Measurements from ENCODE around the gene MORN1.
"Not testable (repeated sequence)": the region's sequence is repeated elsewhere in the genome, so short reads cannot be mapped to it uniquely, and the experiment has no call there.

The MORN1 gene

DNA sequence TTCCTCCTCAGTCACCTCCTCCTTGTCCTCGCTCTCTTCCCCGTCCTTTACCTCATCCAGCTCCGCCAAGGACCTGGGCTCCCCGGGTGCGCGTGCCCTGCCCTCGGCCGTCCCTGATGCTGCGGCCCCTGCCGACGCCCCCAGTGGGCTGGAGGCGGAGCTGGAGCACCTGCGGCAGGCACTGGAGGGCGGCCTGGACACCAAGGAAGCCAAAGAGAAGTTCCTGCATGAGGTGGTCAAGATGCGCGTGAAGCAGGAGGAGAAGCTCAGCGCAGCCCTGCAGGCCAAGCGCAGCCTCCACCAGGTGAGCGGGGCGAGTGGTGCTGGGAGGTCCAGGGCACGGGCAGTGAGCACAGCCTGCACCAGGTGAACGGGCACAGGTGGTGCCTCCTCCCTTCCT, 87.1 kb downstream of the MORN1 start:
- DNase-seq (ENCODE audit: low spot score), result no peak

DNA sequence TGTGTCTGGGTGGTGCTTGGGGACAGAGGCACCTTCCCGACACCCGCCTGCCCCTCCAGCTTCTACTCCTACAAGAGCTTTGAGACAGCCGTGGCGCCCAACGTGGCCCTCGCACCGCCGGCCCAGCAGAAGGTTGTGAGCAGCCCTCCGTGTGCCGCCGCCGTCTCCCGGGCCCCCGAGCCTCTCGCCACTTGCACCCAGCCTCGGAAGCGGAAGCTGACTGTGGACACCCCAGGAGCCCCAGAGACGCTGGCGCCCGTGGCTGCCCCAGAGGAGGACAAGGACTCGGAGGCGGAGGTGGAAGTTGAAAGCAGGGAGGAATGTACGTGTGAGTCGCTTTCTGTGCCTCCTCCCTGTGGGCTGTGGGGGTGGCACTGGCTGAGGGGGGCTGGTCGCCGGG, 87.6 kb downstream of the MORN1 start:
- no peak for DNase-seq (ENCODE audit: low spot score)

DNA sequence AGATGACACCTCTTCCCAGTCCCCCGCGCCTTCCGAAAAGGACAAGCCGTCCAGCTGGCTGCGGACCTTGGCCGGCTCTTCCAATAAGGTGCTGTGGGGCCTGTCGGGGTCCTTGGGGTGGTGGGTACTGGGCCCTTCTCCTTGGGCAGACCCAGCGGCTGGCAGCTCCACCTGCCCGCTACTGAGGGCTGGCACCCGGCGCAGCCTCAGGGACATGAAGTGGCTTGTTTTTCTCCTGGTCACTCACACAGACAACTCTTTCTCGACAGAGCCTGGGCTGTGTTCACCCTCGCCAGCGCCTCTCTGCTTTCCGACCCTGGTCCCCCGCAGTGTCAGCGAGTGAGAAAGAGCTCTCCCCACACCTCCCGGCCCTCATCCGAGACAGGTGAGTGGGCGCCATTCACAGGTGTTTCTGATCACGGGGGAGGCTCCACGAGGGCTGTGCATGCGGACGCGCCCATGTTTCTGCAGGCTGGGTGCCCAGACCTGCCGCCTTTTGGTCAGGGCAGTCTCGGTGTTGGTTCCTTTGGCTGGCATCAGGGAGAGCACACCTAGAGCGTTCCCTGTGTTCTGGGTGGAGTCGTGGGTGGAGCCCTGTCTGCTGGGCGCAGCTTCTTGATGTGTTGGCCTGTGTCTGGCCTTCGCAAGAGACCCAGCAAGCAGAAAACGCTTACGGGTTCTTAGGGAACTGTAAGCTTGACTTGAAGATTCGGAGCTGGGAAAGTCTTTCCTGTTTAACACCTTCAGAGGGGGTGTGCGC, 88.2 kb downstream of the MORN1 start:
- DNase-seq (ENCODE audit: low spot score), result no peak

DNA sequence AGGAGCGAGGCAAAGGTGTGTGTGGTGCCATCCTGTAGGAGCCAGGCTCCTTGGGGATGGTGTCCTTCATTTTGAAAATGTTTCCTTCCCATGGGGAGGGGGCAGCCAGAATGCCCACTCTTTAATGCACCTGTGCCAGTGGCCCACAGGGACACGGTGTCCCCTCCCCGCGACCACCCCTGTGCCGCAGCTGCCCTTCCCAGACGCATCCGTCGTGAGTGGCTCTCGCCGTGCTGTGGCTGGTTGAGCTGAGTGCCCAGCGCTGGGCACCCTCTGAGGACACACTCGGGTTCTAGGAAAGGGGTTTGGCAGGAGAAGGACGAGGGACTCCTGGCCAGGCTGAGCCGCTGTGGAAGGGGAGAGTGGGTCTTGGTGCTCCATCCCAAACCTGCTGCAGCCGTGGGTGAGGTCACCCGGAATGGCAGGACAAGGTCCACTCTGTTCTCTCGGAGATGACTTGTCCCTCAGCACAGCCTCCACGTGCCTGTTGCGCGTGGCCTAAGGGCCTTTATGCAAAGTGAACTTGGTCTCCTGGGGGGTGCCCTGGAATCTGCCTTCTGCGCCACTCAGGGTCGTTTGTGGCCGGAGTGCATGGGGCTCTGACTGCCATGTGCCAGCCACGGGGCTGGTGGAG, 88.9 kb downstream of the MORN1 start:
- no peak for DNase-seq (ENCODE audit: low spot score)

DNA sequence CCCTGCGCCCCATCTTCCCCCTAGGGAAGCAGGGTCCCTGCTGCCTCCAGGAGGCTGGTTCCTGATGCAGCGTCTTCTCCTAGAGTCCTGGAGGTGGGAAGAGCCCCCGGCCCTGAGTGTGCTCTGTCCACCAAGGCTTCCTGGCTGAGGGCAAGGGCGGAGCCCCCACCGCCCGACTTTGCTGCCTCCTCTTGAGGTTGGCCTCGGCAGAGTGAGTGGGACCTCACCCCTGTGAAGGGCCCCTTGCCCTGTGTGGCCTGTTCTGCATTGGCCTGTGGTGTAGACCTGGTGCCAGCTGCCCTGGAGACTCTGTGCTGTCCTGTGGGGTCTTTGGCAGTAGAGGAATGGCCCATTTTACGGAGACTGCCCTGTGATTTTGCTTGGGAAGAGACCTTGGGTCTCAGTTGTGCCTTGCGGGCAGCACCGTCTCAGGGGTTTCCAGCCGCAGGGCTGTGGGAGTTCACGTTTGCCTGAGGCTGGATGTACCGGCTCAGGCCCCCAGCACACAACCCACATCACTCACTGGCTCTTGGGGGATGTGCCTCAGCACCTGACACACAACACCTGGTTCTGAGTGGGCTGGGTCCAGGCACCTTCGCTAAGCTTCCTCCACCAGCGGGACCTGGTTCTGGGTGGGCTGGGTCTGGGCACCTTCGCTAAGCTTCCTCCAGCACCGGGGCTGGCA, 89.6 kb downstream of the MORN1 start:
- DNase-seq (ENCODE audit: low spot score), result no peak

DNA sequence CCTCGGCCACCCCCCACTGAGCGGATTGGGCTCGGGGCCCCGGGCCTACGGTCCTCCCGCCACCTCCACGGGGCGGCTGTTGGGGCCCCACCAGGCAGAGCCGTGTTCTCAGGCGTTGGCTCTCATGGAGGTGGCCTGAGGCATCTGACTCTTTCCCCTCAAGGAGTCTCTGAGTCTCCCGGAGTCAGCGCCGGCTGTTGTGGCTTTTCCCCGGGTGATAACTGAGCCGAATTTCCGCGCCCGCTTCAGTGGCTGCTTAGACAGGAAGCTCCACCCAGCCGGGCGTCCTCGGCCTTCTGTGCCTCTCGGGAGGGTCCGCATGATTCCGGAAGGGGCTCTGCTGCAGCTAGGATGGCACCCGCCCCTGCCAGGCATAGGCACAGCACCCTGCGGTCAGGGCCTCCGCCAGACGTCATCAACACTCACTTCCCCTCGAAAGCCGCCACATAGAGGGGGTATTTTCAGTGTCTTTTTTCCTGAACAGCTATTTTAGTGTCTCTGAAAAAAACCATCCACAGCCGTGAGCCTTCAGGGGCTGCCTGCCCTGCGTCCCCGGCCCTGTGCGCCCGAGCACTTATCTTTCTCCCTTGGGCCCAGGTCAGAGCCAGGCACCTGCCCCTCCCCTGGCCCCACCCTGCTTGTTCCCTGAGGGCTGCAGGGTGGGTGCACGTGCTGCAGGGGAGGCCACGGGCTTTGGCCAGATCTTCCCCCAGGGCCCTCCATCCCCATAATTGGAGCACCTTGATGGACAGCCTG, 90.3 kb downstream of the MORN1 start:
- DNase-seq (ENCODE audit: low spot score), result no peak

DNA sequence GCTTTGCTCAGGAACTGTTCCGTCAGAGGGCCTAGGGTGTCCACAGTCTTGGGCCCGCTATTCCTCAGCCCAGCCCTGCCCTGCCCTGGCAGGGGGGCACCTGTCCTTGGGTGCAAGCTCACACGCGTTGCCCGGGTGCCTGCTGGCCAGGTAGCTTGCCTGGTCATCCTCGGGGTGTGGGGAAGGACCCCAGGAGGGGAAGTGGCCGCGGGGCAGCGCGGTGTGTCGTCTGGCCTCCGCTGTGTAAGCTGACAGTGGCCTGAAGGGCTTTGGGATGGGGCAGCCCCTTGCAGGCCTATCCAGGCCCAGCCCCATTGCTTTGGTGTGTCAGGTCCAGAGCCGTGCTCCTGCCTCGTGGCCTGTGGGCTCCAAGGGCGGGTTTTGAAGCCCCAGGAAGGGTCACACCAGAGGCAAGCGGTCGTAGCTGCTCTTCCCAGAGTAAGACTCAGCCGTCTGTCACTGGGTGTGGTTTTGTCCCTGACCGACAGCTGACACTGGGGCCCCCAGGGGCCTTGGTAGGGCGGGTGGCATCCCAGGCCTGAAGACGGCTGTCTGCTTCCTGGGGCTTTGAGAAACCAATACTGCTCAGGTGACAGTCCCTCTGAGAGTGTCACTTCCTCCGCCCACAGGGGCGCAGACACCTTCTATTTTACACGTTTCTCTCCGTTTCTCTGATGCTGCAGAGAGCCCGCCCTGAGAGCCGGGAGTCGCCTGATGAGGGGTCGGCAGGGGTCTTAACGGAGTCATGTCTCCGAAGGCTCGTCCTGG, 91.2 kb downstream of the MORN1 start:
- no peak for DNase-seq (ENCODE audit: low spot score)

DNA sequence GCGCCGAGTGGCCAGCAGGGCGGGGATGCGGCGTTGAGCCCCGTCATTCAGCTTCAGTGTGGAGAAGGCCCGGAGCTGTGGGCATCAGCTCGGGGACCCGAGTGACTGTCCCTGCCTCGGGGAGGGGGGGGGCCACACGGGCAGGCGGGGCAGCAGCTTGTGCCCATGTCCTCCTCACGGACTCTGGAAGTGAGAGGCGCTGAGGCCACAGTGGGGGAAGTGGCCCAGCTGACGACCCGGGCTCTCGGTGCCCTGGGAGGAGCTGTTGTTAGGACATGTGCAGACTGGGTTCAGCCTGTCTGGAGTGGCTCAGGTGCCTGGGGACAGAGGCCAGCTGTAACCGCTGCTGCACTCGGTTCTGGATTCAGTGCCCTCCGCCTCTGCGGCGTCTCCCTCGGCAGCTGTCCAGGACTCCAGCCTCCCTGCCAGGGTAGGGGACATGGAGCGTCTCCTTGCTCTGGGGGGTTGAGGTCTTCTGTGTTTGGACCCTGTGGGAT, 92.2 kb downstream of the MORN1 start:
- DNase-seq (ENCODE audit: low spot score), result no peak

DNA sequence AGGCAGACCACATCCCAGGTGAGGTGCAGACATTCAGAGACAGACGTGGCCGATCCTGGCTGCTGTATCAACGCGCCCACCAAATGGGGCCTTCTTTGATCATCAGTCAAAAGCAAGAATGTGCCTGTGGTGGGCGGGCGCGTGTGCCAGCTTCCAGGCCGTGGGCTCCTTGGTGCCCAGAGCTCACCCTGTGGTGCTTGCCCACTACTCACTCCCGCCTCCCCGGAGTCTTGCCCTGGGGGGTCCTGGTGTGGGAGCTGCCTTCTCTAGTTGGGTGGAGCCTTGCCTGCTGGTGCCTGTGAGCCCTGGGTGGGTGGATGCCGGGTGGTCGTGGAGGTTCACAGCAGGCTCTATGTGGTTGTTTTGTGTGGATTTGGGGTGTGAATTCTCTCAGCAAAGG, 92.7 kb downstream of the MORN1 start:
- DNase-seq (ENCODE audit: low spot score), result no peak

DNA sequence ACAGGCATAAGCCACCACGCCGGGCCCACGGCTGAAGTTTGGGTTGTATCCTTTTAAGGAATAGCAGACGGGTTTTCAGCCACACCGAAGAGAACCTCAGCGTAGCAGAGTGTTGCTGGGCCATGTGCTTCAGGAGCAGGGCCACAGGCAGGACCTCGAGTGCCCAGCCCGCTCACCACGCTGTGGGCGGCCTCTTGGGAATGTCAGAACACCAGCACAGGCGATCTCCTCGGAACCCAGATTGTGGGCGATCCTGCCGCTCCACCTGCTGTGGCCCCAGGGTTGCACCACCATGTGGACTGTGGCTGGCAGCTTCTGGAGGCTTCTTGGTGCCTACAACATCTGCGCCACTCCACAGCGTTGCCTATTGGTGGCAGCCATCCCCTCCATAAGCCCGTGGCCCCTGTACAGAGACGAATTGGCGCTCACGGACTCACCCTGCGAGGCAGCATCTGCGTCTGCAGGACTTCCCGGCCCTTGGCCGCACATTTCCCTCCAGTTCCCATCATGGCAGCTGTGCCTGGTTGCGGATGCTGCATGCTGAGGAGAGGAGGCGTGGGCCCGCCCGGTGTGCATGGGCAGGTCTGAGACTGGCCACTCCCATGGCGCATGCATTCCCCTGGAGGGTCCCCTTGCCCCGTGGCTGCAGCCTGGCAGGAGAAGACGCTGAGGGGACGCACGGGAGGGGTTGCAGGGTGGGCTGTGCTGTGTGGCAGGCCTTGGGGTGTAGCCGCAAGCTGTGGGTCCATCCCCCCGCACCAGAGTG, 93.9 kb downstream of the MORN1 start:
- no peak for DNase-seq (ENCODE audit: low spot score)

DNA sequence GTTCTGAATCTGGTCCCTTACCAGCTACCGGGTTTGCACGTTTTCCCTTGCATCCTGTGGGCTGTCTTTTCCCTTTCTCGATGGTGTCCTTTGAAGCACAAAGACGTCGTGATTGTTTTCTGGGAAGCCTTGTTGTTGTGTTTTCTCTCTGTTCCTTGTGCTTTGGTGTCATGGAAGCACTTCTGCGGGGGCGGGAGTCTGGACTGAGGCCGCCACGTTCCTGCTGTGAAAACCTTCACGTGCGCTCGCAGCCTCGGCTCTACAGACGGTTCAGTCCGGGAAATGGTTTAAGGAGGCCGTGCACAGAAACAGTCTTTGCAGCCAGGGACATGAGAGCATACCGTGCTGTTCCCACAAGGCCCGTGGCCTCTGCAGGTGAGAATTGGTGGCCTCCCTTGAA, 94.7 kb downstream of the MORN1 start:
- DNase-seq (ENCODE audit: low spot score), result no peak

DNA sequence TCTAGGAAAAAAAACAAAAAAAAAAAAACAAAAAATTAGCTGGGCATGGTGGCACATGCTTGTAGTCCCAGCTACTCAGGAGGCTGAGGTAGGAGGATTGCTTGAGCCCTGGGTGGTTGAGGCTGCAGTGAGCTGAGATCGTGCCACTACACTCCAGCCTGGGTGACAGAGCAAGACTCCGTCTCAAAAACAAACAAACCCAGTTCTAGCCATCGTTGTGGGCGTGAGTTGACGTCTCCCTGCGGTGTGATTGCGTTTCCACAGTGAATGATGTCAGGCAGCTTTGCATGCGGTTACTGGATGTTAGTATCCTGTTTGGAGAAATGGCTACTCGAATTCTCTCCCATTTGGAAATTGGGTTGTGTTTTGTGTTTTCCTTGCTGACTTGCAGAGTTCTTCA, 95.1 kb downstream of the MORN1 start:
- DNase-seq (ENCODE audit: low spot score), result not testable (repeated sequence)

DNA sequence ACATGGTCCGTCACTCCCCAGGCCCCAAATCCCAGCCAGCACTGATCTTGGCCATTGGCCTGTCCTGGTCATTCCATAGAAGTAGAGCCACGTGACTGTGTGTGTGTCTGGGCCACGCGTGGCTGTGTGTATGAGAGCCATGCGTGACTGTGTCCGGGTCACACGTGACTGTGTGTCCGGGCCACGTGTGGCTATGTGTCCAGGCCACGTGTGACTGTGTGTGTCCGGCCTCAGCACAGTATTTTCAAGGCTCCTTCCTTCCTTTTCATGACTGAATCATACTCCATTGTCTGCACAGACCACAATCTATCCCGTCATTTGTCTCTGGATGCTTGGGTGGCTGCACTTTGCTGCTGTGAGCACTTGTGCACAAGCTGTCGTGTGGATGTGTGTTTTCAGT, 95.8 kb downstream of the MORN1 start:
- DNase-seq (ENCODE audit: low spot score), result no peak

DNA sequence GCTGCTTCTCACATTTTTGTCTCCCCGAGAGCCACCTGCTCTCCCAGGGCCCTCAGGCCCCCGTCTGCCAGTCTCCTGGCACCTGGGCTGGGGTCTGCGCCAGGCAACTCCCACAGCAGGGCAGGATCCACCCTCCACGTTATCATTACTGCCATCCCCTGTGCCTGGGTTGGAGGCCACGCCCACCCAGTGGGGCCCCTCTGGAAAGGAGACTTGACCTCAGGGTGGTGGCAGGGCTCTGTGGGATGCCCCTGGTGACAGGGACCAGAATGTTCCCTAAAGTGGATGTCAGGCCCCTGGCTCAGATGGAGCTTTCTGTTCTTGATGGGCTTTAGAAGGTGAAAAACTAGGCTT, 96.7 kb downstream of the MORN1 start:
- DNase-seq (ENCODE audit: low spot score), result no peak

DNA sequence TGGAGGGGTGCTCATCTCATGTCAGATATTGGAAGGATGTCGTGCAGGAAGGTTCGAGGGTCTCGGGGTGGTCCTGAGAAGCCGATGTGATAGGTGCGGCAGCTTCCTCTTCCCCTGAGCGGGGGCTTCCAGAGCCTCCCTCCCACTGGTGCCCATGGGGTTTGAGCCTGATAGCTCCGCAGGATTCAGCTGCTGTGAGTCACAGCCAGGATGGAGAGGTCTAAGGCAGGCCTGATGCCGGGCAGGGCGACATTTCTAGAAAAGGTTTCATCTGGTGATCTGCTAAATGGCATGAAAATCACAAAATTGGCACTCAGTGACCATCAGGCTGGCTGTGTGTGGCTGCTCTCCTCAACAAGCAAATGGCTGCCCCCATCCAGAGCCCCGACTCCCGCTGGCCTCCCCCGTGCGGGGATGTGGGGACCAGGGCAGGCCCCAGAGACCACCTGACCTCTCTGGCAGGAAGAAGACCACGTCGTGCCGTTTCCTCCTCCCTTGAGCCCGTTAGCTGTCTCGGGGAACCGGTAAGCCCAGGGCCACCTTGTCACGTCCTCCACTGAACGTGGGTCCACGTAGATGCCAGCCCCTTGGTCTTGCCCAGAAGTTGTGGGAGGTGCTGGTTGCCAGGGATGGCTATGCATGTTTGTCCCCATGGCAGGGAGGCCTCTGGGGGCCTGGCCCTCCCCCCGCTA, 97.2 kb downstream of the MORN1 start:
- no peak for DNase-seq (ENCODE audit: low spot score)

DNA sequence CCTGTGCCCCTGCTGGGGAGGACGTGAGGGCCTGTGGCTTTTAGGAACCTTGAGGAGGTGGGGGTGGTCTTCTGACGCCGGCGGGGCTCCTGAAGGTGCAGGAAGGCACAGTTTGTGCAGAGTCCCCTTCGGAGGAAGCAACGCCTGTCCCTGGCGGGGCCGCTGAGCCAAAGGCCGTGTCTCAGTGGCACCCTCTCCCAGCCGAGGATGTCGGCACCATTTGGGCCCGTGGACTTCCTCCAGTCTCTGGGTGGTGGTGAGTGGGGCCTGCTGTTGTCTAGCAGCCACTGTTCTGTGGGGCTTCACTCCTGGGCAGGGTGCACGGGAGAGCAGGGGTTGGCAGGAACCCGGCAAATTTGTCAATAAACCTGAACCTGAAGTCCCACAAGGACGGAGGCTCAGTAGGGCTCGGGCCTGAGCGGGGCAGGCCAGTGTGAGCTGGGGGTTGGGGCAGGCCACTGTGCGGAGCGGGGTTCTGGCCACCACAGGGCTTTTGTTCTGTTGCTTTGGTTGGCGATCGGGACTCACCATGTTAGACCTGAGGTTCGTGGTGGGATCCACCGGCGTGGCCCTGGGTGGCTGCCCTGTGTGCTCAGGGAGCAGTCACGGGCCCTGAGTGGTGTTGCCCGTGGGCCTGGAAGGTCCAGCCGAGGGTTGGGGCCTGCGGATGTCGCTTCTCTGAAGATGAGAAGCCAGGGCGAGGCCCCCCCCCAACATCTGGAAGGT, 98.5 kb downstream of the MORN1 start:
- no peak for DNase-seq (ENCODE audit: low spot score)

DNA sequence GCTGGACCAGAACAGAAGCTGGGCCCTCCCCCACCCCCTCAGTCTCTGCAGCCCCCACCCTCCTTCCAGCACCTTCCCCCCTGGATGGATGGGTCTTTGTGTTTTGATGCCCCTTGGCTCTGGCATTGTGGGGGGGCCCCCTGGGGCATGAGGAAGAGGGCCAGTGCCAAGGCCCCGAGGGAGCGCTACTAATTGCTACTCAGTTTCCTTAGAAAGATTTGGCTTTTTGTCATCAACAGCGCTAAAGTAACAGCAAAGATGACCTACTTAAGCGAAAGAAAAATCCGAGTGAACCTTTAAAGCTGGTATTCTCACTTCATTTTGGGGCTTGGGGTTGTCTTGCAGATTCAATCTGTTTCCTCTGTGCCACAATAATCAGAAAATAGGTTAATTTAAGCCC, 99.8 kb downstream of the MORN1 start:
- no peak for DNase-seq (ENCODE audit: low spot score)

DNA sequence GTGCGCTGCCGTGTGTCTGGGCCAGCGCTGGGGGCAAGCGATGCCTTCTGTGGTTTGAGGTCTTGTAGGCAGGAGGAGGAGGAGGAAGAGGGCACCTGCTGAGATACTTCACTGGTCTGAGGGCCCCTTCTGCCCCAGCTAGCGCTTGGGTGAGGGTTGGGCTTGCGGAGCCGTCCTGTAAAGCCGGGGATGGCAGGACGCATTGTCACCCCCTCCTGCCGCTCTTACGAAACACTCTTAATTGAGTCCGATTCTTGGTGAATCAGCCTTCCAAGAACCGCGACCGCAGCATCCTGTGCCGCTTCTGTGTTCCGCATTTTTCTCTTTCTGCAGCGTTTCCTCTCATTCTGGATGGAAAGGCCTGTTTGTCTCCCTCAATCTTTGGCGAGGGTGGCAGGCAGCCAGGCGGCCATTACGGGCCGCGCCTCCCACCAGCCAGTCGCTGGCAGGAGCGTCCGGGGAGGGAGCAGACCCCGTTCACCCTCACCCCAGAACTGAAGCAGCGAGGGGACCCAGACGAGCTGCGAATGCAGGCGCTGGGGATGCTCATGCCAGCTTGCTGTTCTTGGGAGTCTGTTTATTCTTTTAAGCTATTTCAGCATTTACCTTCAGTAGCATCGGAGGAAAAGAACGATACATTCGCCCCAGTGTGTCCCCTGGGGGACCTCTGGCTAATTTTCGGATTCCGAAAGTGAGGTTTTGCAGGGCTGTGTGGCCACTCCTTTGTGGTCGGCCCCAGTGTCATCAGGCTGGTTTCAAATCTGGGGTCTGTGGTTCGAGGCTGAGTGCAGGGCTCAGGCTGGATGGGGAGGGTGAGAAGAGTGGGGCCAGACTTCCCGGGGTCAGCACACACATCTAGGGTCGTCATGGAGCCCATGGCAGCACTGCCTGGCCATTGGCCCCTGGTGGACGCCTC, 100.5 kb downstream of the MORN1 start:
- DNase-seq (ENCODE audit: low spot score), result no peak

DNA sequence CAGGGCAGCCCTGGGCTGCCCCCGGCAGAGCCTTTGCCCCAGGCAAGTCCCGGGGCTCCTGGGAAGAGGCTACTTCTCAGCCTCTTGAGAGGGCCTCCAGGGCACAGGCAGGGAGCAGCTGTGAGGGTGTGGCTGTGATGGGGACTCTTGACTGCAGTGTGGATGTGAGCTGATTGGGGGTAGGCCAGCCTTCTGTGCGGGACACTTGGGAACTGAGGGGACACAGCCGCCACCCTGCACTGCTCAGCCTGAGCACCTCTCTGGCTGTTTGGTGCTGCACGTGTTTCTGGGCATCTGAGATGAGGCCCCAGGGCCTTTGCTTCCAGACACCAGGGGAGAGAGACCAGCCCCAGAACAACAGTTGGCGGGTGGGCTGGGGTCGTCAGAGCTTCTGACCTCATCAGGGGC, 101.2 kb downstream of the MORN1 start:
- DNase-seq (ENCODE audit: low spot score), result no peak
